Parathyroid adenoma (tissue), 2 donors: Measurements from ENCODE around the gene HIP1.
"Not testable (repeated sequence)": the region's sequence is repeated elsewhere in the genome, so short reads cannot be mapped to it uniquely, and the experiment has no call there.

Experiments used
- H2AFZ ChIP-seq: fragments of 300-600 bp; sonication (generic); one replicate; pipeline ENCODE4 v1.7.0; 2017; ENCODE audit warnings: antibody characterized with exemption, mild to moderate bottlenecking
- H3K27ac ChIP-seq: fragments of 300-600 bp; sonication (generic); one replicate; pipeline ENCODE4 v1.7.0; 2017
- H3K27me3 ChIP-seq: fragments of 300-600 bp; sonication (generic); one replicate; pipeline ENCODE4 v1.7.0; 2017; ENCODE audit warnings: low read length; ENCODE audit not compliant: control insufficient read depth, insufficient read depth
- H3K36me3 ChIP-seq: fragments of 300-600 bp; sonication (generic); one replicate; pipeline ENCODE4 v1.7.0; 2017; ENCODE audit warnings: low read length; ENCODE audit not compliant: control insufficient read depth, insufficient read depth
- H3K4me1 ChIP-seq: fragments of 300-600 bp; sonication (generic); one replicate; pipeline ENCODE4 v1.7.0; 2017; ENCODE audit warnings: control low read depth
- H3K4me2 ChIP-seq: fragments of 300-600 bp; sonication (generic); one replicate; pipeline ENCODE4 v1.7.0; 2017; ENCODE audit warnings: low read length
- H3K4me3 ChIP-seq: fragments of 300-600 bp; sonication (generic); one replicate; pipeline ENCODE4 v1.7.0; 2017; ENCODE audit warnings: low read depth, low read length
- H3K79me2 ChIP-seq: fragments of 300-600 bp; sonication (generic); one replicate; pipeline ENCODE4 v1.7.0; 2017; ENCODE audit warnings: control low read depth
- H3K9ac ChIP-seq: fragments of 300-600 bp; sonication (generic); one replicate; pipeline ENCODE4 v1.7.0; 2017; ENCODE audit warnings: mild to moderate bottlenecking
- H3K9me3 ChIP-seq: fragments of 300-600 bp; sonication (generic); one replicate; pipeline ENCODE4 v1.7.0; 2017; ENCODE audit warnings: low read length; ENCODE audit not compliant: control insufficient read depth
- CTCF ChIP-seq: fragments of 300-600 bp; sonication (generic); IDR thresholded peaks from one replicate; pipeline ENCODE4 v1.7.0; 2017; ENCODE audit warnings: antibody characterized with exemption, mild to moderate bottlenecking
- donor health status: primary hyperparathyroidism.

The HIP1 gene

GRCh38 chr7:75613351-75613750, 125.4 kb downstream of the HIP1 start:
- Histone ChIP-seq H3K4me1 (peaks cover 4% of the 10 kb centered on the region), H3K9ac (no peak overlapping the region), H3K4me2 (no peak overlapping the region), H3K27ac (no peak overlapping the region), H3K79me2 (no peaks in the 10 kb centered on the region), H3K9me3 (no peaks in the 10 kb centered on the region), H3K36me3 (no peaks in the 10 kb centered on the region), H3K27me3 (no peaks in the 10 kb centered on the region), H2AFZ (no peak overlapping the region), H3K4me3 (no peak overlapping the region)
- no peak for TF ChIP-seq CTCF

- no peaks in the 10 kb centered on the region for H3K27me3 ChIP-seq
- H3K27ac ChIP-seq, result peak overlapping the region; percentile 41
- no peak overlapping the region for H3K9ac ChIP-seq
- H3K4me1 ChIP-seq, result peaks cover 4% of the 10 kb centered on the region
- no peak overlapping the region for H3K4me3 ChIP-seq
- H3K4me2 ChIP-seq, result no peak overlapping the region
- no peaks in the 10 kb centered on the region for H3K79me2 ChIP-seq
- H2AFZ ChIP-seq, result peak overlapping the region; percentile 79
- no peaks in the 10 kb centered on the region for H3K36me3 ChIP-seq
- no peak for TF ChIP-seq CTCF
- no peaks in the 10 kb centered on the region for H3K9me3 ChIP-seq
Measured at GRCh38 chr7:75611557-75612178, 127.1 kb downstream of the HIP1 start.

GRCh38 chr7:75609416-75609815, 129.3 kb downstream of the HIP1 start:
- H3K79me2 ChIP-seq, H3K27me3 ChIP-seq, H3K27ac ChIP-seq, H3K9ac ChIP-seq, H3K9me3 ChIP-seq, H3K4me2 ChIP-seq, H3K36me3 ChIP-seq, H2AFZ ChIP-seq, H3K4me3 ChIP-seq, H3K4me1 ChIP-seq: not testable (repeated sequence)

- H3K4me3 ChIP-seq, result no peak overlapping the region
- TF ChIP-seq CTCF, result no peak
- H3K27me3 ChIP-seq, result no peaks in the 10 kb centered on the region
- peaks cover 4% of the 10 kb centered on the region for H3K4me1 ChIP-seq
- H2AFZ ChIP-seq, result no peak overlapping the region
- no peaks in the 10 kb centered on the region for H3K36me3 ChIP-seq
- no peak overlapping the region for H3K4me2 ChIP-seq
- H3K79me2 ChIP-seq, result no peaks in the 10 kb centered on the region
- no peaks in the 10 kb centered on the region for H3K9me3 ChIP-seq
- no peak overlapping the region for H3K9ac ChIP-seq
- no peak overlapping the region for H3K27ac ChIP-seq
Measured at GRCh38 chr7:75608451-75609122, 130.2 kb downstream of the HIP1 start.

GRCh38 chr7:75604408-75604807, 134.3 kb downstream of the HIP1 start:
- no peak overlapping the region for H3K27ac ChIP-seq

GRCh38 chr7:75602831-75603230, 135.9 kb downstream of the HIP1 start:
- not testable (repeated sequence) for H3K9ac ChIP-seq, H3K27ac ChIP-seq, H3K4me2 ChIP-seq, H3K9me3 ChIP-seq, H3K79me2 ChIP-seq, H2AFZ ChIP-seq, H3K4me3 ChIP-seq, H3K27me3 ChIP-seq, H3K36me3 ChIP-seq, H3K4me1 ChIP-seq

More at GRCh38 chr7:75604408-75604807, 134.3 kb downstream of the HIP1 start:
- Histone ChIP-seq H3K79me2 (no peaks in the 10 kb centered on the region), H3K9ac (no peak overlapping the region), H3K36me3 (no peaks in the 10 kb centered on the region), H3K4me3 (no peak overlapping the region), H2AFZ (no peak overlapping the region), H3K9me3 (no peaks in the 10 kb centered on the region), H3K27me3 (no peaks in the 10 kb centered on the region), H3K4me2 (no peak overlapping the region), H3K4me1 (no peaks in the 10 kb centered on the region)
- TF ChIP-seq CTCF, result no peak
